Testis (tissue), 2 donors: ENCODE results near the gene CACNA2D1.

Experiments
- POLR2A ChIP-seq: fragments of 450-650 bp; IDR thresholded peaks from one replicate; pipeline ENCODE4 v1.6.1; 2017; ENCODE audit warnings: antibody characterized with exemption, mild to moderate bottlenecking, moderate library complexity
- TF ChIP-seq, protein P1 (sequence below), 3 experiments: fragments of 450-650 bp in 2 of 3; fragments of 200-600 bp in 1 of 3; sonication (generic) in 1 of 3; IDR thresholded peaks; one replicate each; pipeline ENCODE4 v1.5.1; 2016 to 2019; ENCODE audit warnings: antibody characterized with exemption in 3 of 3, mild to moderate bottlenecking in 2 of 3, moderate library complexity in 1 of 3

DNA sequence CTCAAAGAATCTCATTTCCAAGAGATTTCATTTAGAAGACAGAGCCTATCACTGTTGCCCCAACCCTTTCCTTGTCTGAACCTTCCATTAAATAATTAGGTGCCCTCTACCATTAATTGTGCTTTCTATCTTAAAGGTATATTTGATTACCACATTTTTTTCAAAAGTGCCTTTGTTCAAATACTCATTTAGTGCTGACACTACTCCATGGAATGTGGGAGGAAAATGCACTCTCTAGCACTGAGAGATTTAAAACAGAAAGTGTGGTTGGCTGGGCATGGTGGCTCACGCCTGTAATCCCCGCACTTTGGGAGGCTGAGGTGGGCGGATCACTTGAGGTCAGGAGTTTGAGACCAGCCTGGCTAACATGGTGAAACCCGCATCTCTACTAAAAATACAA is 119.8 kb downstream of the CACNA2D1 start:
- TF ChIP-seq, protein P1, sequence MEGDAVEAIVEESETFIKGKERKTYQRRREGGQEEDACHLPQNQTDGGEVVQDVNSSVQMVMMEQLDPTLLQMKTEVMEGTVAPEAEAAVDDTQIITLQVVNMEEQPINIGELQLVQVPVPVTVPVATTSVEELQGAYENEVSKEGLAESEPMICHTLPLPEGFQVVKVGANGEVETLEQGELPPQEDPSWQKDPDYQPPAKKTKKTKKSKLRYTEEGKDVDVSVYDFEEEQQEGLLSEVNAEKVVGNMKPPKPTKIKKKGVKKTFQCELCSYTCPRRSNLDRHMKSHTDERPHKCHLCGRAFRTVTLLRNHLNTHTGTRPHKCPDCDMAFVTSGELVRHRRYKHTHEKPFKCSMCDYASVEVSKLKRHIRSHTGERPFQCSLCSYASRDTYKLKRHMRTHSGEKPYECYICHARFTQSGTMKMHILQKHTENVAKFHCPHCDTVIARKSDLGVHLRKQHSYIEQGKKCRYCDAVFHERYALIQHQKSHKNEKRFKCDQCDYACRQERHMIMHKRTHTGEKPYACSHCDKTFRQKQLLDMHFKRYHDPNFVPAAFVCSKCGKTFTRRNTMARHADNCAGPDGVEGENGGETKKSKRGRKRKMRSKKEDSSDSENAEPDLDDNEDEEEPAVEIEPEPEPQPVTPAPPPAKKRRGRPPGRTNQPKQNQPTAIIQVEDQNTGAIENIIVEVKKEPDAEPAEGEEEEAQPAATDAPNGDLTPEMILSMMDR (IDR thresholded peaks at IDR 0.05): no peak
- no peak for TF ChIP-seq POLR2A
